GM21367 (cell line): ENCODE results near the gene MAZ.
"Not testable (repeated sequence)": the region's sequence is repeated elsewhere in the genome, so short reads cannot be mapped to it uniquely, and the experiment has no call there.

Experiments
- ATAC-seq: cut with Tn5 transposase; IDR thresholded peaks from one replicate; pipeline ENCODE4 v1.9.1; 2021; ENCODE audit not compliant: unreplicated experiment

The MAZ gene

DNA sequence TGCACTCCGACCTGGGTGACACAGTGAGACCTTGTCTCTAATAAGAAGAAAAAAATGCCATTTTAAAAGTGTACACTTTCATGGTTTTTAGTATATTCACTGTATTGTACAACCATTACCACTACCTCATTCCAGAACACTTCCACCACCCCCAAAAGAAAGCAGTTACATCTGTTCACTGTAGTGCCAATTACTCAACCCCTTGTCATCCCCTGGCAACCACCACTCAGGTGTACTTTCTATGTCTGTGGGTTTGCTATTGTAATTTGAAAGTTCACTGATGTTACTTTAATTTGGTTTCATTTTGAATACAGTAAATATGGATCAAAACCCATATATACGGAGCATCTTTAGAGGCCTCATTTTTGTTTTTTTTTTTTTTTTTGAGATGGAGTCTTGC, 22.2 kb upstream of the MAZ start:
- no peak for ATAC-seq

- ATAC-seq: no peak
Observed at GRCh38 chr16:29784901-29785500, 21.3 kb upstream of the MAZ start.

GRCh38 chr16:29787155-29787554, 19.2 kb upstream of the MAZ start:
- ATAC-seq: not testable (repeated sequence)

GRCh38 chr16:29789775-29790182, 16.6 kb upstream of the MAZ start:
- ATAC-seq: no peak

DNA sequence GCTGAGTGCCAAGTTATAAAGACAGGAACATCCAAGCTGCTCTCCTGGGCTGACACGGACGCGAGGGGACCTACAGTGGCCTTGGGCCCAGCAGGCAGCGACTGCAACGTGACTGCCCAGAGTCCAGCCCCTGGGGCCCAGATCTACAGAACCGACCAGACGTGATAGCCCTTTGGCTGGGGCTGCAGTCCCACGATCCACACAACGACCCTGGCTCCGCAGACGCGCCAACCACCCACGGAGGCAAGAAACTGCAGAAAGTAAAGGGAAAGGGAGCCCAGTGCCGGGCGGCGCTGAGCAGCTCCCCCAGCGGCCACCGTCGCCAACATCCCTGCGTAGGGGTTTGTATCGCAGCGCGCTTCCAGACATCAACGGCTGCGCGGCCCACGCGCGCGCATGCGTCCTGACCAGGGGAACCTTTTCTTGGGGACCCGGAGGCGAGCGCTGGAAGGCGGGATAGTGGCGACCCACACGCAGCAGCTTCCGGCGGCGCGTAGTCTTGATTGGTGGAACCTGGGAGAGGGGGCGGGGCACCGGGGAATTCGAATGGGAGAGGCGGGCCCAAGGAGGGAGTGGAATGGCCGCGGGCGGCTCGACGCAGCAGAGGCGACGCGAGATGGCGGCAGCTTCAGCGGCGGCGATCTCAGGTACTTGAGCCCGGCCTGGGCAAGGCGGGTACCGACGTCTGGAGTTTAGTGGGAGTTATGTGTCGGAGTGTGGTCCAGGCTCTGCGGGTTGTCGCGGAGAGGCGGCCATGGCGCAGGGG, 16.0 kb upstream of the MAZ start, which contains the start of gene KIF22:
TSS of gene KIF22 (plus strand) at position 569 of the 766 bp plus-strand sequence. CDS start at position 578, 9 bp downstream.
- ATAC-seq: peak; percentile 81

- peak; percentile 9 for ATAC-seq
Observed at GRCh38 chr16:29790949-29791844, 15.1 kb upstream of the MAZ start.

DNA sequence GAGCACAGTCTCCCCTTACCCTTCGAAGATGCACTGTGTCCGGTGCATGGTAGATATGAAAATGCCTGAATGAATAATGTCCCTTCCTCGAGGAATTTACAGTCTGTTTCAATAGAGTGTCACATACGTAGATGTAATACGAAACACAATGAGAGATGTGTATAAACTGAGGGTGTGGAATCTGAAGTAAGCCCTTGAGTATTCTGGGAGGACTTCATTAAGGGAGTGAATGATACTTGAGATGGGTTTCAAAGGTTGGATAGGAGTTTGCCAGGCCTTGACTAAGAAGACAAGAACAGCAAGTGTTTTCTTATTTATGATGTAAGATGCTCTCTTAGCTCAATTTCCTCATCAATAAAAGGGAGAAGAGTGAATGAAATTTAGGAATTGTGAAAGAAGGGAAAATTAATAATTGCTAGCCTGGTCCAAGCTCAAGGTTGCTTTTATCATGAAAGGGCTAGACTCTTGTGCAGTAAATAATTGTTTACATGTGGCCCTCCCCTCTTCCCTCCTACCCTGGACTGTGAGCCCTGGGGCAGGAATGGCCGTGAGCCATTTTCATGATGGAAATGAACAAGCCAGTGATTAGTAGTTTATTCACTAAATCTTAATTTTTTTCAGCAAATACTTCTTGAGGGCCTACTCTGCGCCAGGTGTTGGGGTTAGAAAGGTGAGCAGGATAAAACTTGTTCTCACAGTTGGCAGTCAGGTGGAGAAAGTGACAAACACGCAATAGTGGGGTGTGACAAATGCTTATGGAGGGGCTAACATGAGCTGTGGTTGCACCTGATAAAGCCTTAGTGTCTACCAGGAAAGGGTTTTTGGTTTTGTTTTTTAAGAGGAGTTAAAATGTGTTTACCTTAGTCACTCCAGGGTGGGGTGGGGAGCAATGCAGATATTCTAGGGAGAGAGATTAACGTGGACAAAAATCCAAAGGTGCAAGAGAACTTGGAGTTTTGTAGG, 14.2 kb upstream of the MAZ start:
- no peak for ATAC-seq

GRCh38 chr16:29793153-29793552, 13.2 kb upstream of the MAZ start:
- not testable (repeated sequence) for ATAC-seq

DNA sequence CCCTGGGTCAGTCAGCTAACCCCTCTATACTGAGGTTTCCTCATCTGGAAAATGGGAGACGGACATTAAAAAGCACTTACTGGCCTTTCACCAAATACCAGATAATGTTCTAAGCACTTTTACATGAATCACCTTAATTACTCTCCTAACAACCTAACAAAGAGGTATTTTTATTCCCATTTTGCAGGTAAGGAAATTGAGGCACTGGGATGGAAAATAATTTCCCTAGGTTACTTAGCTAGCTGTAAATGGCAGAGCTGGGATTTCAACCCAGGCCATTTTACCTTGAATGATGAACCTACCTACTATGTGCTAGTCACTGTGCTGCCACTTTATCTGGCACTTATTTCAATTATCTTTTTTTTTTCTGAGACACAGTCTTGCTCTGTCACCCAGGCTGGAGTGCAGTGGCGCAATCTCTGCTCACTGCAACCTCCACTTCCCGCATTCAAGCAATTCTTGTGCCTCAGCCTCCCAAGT, 12.1 kb upstream of the MAZ start:
- ATAC-seq: no peak

DNA sequence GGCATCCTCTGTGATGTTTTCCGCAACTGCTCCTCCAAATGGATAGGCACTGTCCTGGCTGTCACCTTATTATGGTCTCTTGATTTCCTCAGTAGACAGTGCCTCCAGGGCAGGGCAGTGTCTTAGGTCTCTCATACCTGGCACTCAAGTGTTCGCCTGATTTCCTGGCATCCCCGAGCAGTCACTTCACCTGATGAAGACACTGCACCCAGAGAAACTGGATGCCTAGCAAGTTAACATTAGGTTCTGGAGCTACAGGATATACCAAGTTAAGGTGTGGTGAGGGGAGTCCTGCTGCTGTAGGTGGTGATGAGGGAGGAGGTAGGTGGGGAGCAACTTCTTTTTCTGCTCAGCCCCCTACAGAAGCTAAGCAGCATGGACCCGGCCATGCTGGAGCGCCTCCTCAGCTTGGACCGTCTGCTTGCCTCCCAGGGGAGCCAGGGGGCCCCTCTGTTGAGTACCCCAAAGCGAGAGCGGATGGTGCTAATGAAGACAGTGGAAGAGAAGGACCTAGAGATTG, 3.9 kb upstream of the MAZ start:
- ATAC-seq: no peak

GRCh38 chr16:29804020-29804419, 2.3 kb upstream of the MAZ start:
- ATAC-seq: no peak

- ATAC-seq: no peak
Observed at GRCh38 chr16:29804455-29805231, 1.7 kb upstream of the MAZ start.

- ATAC-seq: peak; percentile 42
Observed at GRCh38 chr16:29805232-29806098, 864 bp upstream of the MAZ start.

DNA sequence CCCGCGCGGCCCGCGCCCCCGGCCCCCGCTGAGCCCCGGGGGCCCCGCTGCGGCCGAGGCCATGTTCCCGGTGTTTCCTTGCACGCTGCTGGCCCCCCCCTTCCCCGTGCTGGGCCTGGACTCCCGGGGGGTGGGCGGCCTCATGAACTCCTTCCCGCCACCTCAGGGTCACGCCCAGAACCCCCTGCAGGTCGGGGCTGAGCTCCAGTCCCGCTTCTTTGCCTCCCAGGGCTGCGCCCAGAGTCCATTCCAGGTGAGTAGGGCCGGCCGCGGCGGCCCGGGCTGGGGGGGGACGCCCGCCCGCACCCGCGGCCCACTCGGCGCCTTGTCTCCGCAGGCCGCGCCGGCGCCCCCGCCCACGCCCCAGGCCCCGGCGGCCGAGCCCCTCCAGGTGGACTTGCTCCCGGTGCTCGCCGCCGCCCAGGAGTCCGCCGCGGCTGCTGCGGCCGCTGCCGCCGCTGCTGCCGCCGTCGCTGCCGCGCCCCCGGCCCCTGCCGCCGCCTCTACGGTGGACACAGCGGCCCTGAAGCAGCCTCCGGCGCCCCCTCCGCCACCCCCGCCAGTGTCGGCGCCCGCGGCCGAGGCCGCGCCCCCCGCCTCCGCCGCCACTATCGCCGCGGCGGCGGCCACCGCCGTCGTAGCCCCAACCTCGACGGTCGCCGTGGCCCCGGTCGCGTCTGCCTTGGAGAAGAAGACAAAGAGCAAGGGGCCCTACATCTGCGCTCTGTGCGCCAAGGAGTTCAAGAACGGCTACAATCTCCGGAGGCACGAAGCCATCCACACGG, 504 bp downstream of the MAZ start:
- ATAC-seq: no peak

GRCh38 chr16:29807426-29808218, 1.3 kb downstream of the MAZ start:
- ATAC-seq: no peak

GRCh38 chr16:29808219-29808900, 2.0 kb downstream of the MAZ start:
- no peak for ATAC-seq
